ENCODE data around the gene HORMAD2. TPM values are rescaled to one million over a fixed set of nuclear protein-coding genes. Genes with fewer than 3 reads are reported as not detected.

Gene HORMAD2
- total RNA-seq, 4 donors from 2014 or later, result not detected

GRCh38 chr22:30202531-30203006 is 122.3 kb downstream of the HORMAD2 start:
- H3K4me1 ChIP-seq, result peaks cover 0 to 5% of the 10 kb centered on the region in 2 donors
- no peak for ATAC-seq
- H3K27ac ChIP-seq, result peak overlapping the region in 1 of 4 donors; percentile 18
- no peak overlapping the region for H3K4me3 ChIP-seq
- no peak for DNase-seq
- peaks cover 31 to 37% (median 33%) of the 10 kb centered on the region in 3 donors for H3K27me3 ChIP-seq
- TF ChIP-seq POLR2A (IDR thresholded peaks at IDR 0.05) (no peak), CTCF (IDR thresholded peaks at IDR 0.05 in 4 of 5, conservative IDR thresholded peaks at IDR 0.05 in 1 of 5) (no peak)
- intact Hi-C loops (cut with DNase I; ENCODE audit: low total_unique reads), result no loop called here
- in situ Hi-C loops (cut with MboI; ENCODE audit: low sequenced_read_pairs in 4 of 4), result no loop called here
- no peaks in the 10 kb centered on the region for H3K36me3 ChIP-seq
- no peaks in the 10 kb centered on the region for H3K9me3 ChIP-seq

GRCh38 chr22:30204015-30204741 is 123.9 kb downstream of the HORMAD2 start:
- in situ Hi-C loops (cut with MboI; ENCODE audit: low sequenced_read_pairs in 4 of 4) (no loop called here), intact Hi-C loops (cut with DNase I; ENCODE audit: low total_unique reads) (no loop called here)
- DNase-seq (no peak), ATAC-seq (no peak)
- peak overlapping the region; percentile 66 to 71 (median 68) for H3K27ac ChIP-seq
- H3K36me3 ChIP-seq, result no peaks in the 10 kb centered on the region
- no peak overlapping the region for H3K4me3 ChIP-seq
- H3K4me1 ChIP-seq, result peaks cover 0 to 5% of the 10 kb centered on the region in 2 donors
- no peaks in the 10 kb centered on the region for H3K9me3 ChIP-seq
- no peak for TF ChIP-seq CTCF (IDR thresholded peaks at IDR 0.05 in 4 of 5, conservative IDR thresholded peaks at IDR 0.05 in 1 of 5)
- TF ChIP-seq POLR2A (IDR thresholded peaks at IDR 0.05), result no peak
- H3K27me3 ChIP-seq, result peaks cover 33 to 42% (median 35%) of the 10 kb centered on the region in 3 donors

- Histone ChIP-seq H3K4me1 (peaks cover 0 to 5% of the 10 kb centered on the region in 2 donors), H3K9me3 (no peaks in the 10 kb centered on the region), H3K36me3 (no peaks in the 10 kb centered on the region), H3K27me3 (peaks cover 36 to 42% (median 39%) of the 10 kb centered on the region in 3 donors), H3K27ac (peak overlapping the region; percentile 66 to 71 (median 68)), H3K4me3 (no peak overlapping the region)
- no peak for TF ChIP-seq POLR2A (IDR thresholded peaks at IDR 0.05)
- no peak for TF ChIP-seq CTCF (IDR thresholded peaks at IDR 0.05 in 4 of 5, conservative IDR thresholded peaks at IDR 0.05 in 1 of 5)
- DNase-seq (no peak), ATAC-seq (no peak)
- in situ Hi-C loops (cut with MboI; ENCODE audit: low sequenced_read_pairs in 4 of 4) (no loop called here), intact Hi-C loops (cut with DNase I; ENCODE audit: low total_unique reads) (no loop called here)
These were observed 124.5 kb downstream of the HORMAD2 start for GRCh38 chr22:30204742-30205111.

- Histone ChIP-seq H3K9me3 (no peaks in the 10 kb centered on the region), H3K27ac (peak overlapping the region; percentile 66 to 71 (median 68)), H3K27me3 (peaks cover 36 to 43% (median 41%) of the 10 kb centered on the region in 3 donors), H3K36me3 (no peaks in the 10 kb centered on the region), H3K4me3 (peak overlapping the region in 2 of 4 donors; percentile 11 to 16), H3K4me1 (peaks cover 0 to 5% of the 10 kb centered on the region in 2 donors)
- intact Hi-C loops (cut with DNase I; ENCODE audit: low total_unique reads), result no loop called here
- TF ChIP-seq POLR2A (IDR thresholded peaks at IDR 0.05) (no peak), CTCF (IDR thresholded peaks at IDR 0.05 in 4 of 5, conservative IDR thresholded peaks at IDR 0.05 in 1 of 5) (no peak)
- ATAC-seq, result peak; percentile 66 to 82
- in situ Hi-C loops (cut with MboI; ENCODE audit: low sequenced_read_pairs in 4 of 4), result no loop called here
- peak; percentile 56 to 77 for DNase-seq
These were observed 125.2 kb downstream of the HORMAD2 start for GRCh38 chr22:30205281-30206115.

All from gastrocnemius medialis (tissue), 4 donors.